K562 (cell line): ENCODE data around the gene LGI4. TPM values are rescaled to one million over a fixed set of nuclear protein-coding genes. Genes with fewer than 3 reads are reported as not detected.

Experiments
- CTBP1 ChIP-seq: fragments of 450-650 bp; IDR thresholded peaks from 2 replicates; pipeline ENCODE4 v1.6.1; 2016; ENCODE audit warnings: borderline replicate concordance
- DPF2 ChIP-seq: fragments of 450-650 bp; IDR thresholded peaks from 2 replicates; pipeline ENCODE4 v1.6.1; 2016
- ETS1 ChIP-seq: conservative IDR thresholded peaks from 2 replicates; pipeline ENCODE4 v1.6.1; 2011; ENCODE audit warnings: low read depth, mild to moderate bottlenecking, low read length; ENCODE audit not compliant: control insufficient read depth
- HDAC1 ChIP-seq, 2 experiments: fragments of 450-650 bp; IDR thresholded peaks; 2 replicates each; pipeline ENCODE4 v1.6.1; 2016 to 2017; ENCODE audit warnings: inconsistent platforms in 1 of 2, mild to moderate bottlenecking in 1 of 2, moderate library complexity in 1 of 2
- KDM1A ChIP-seq, 2 experiments: fragments of 450-650 bp; IDR thresholded peaks; 2 replicates each; pipeline ENCODE4 v1.6.1; 2016; ENCODE audit warnings: mild to moderate bottlenecking in 2 of 2
- KHSRP ChIP-seq: fragments of 450-650 bp; IDR thresholded peaks from 2 replicates; pipeline ENCODE4 v1.6.1; 2017
- NCOA1 ChIP-seq: fragments of 450-650 bp; IDR thresholded peaks from 2 replicates; pipeline ENCODE4 v1.6.1; 2016; ENCODE audit warnings: low read depth
- POLR2A ChIP-seq: fragments of 450-650 bp; conservative IDR thresholded peaks from 2 replicates; pipeline ENCODE4 v1.6.1; 2016
- RUNX1 ChIP-seq: sonication (generic); IDR thresholded peaks from 2 replicates; pipeline ENCODE4 v1.6.1; 2016; ENCODE audit warnings: antibody characterized with exemption, low read depth
- TOE1 ChIP-seq, 2 experiments: fragments of 450-650 bp in 1 of 2; sonication (generic) in 1 of 2; formaldehyde crosslinking in 1 of 2; IDR thresholded peaks; 2 replicates each; pipeline versions ENCODE4 v1.7.1 to v1.8.0; 2016 to 2022; ENCODE audit warnings: borderline replicate concordance in 2 of 2, mild to moderate bottlenecking in 2 of 2, antibody characterized with exemption in 1 of 2, inconsistent platforms in 1 of 2, low read depth in 1 of 2, missing genetic modification reagents in 1 of 2, moderate library complexity in 1 of 2
- TRIM25 ChIP-seq: fragments of 450-650 bp; IDR thresholded peaks from 2 replicates; pipeline ENCODE4 v1.7.0; 2016; ENCODE audit warnings: borderline replicate concordance
- ZBED1 ChIP-seq: IDR thresholded peaks from 2 replicates; pipeline ENCODE4 v1.6.1; 2014
- ZNF263 ChIP-seq: sonication (generic); formaldehyde crosslinking; IDR thresholded peaks from 2 replicates; pipeline ENCODE4 v1.8.0; 2022; ENCODE audit warnings: mild to moderate bottlenecking, missing genetic modification reagents, borderline replicate concordance
- polyA plus RNA-seq, 8 experiments: library from polyadenylated mRNA; depleted of rRNA in 4 of 8; stranded (reverse) in 5 of 8; unstranded in 3 of 8; fragments of >200 nt; fragmentation: Nextera tagmentation in 2 of 8; fragmentation: Illumina TruSeq in 1 of 8; extraction: Ambion mirVana in 2 of 8; extraction: Trizol in 1 of 8; gene quantifications; 2 replicates each; pipeline versions ENCODE4 v1.2.1 to v1.2.3, GENCODE V29; 2011 to 2014; ENCODE audit warnings: inconsistent platforms in 1 of 8, missing spikeins in 1 of 8
- total RNA-seq, 7 experiments: library from RNA; depleted of rRNA in 6 of 7; stranded (reverse); fragments of >200 nt in 6 of 7; fragmentation: Illumina TruSeq in 2 of 7; extraction: Trizol in 2 of 7; gene quantifications; 2 replicates each; pipeline versions ENCODE4 v1.2.1 to v1.2.3, GENCODE V29; 2011 to 2021; ENCODE audit warnings: low replicate concordance in 1 of 7
- TF ChIP-seq, protein P1 (sequence below): fragments of 450-650 bp; IDR thresholded peaks from 2 replicates; pipeline ENCODE4 v1.6.1; 2016; ENCODE audit warnings: antibody characterized with exemption
- TF ChIP-seq, protein P2 (sequence below), 2 experiments: fragments of 450-650 bp; IDR thresholded peaks; 2 replicates each; pipeline ENCODE4 v1.6.1; 2018; ENCODE audit warnings: mild to moderate bottlenecking in 2 of 2, low read depth in 1 of 2; ENCODE audit not compliant: partially characterized antibody in 2 of 2
- TF ChIP-seq, protein P3 (sequence below): sonication (generic); formaldehyde crosslinking; IDR thresholded peaks from 2 replicates; pipeline ENCODE4 v1.9.0; 2022; ENCODE audit warnings: mild to moderate bottlenecking, missing genetic modification reagents
- TF ChIP-seq, protein P4 (sequence below): sonication (generic); formaldehyde crosslinking; IDR thresholded peaks from 2 replicates; pipeline ENCODE4 v1.8.0; 2022; ENCODE audit warnings: missing genetic modification reagents, mild to moderate bottlenecking, moderate library complexity, borderline replicate concordance

LGI4 gene
- total and polyA plus RNA-seq, 9 of the 15 experiments (the other 6 are each of a cell fraction or from before 2014, with no cell fraction given): 0.14 to 0.30 (median 0.24) TPM; not detected in 4

GRCh38 chr19:35105411-35106290, 29.2 kb downstream of the LGI4 start (continued):
- TF ChIP-seq HDAC1 (IDR thresholded peaks at IDR 0.05) (peak in 1 of 2 experiments; percentile 86; a peak in 2 of 4 replicates), KDM1A (IDR thresholded peaks at IDR 0.05) (peak; percentile 82 to 88), POLR2A (no peak), RUNX1 (no peak), ZNF263 (CRISPR knock-in tag) (0 out of 2 replicates have a peak, but pooled peaks have one; percentile 29), ZBED1 (no peak), CTBP1 (peak; percentile 81; the same call in 1 of the 2 replicates), KHSRP (peak; percentile 15; the same call in 1 of the 2 replicates), ETS1 (no peak), DPF2 (peak; percentile 74), TRIM25 (peak; percentile 74; the same call in 1 of the 2 replicates), NCOA1 (0 out of 2 replicates have a peak, but pooled peaks have one; percentile 34), TOE1 (IDR thresholded peaks at IDR 0.05; ENCODE audit: borderline replicate concordance) (peak; percentile 56), TOE1 (CRISPR knock-in tag; IDR thresholded peaks at IDR 0.05; ENCODE audit: borderline replicate concordance, low read depth) (no peak)
- TF ChIP-seq, protein P1, sequence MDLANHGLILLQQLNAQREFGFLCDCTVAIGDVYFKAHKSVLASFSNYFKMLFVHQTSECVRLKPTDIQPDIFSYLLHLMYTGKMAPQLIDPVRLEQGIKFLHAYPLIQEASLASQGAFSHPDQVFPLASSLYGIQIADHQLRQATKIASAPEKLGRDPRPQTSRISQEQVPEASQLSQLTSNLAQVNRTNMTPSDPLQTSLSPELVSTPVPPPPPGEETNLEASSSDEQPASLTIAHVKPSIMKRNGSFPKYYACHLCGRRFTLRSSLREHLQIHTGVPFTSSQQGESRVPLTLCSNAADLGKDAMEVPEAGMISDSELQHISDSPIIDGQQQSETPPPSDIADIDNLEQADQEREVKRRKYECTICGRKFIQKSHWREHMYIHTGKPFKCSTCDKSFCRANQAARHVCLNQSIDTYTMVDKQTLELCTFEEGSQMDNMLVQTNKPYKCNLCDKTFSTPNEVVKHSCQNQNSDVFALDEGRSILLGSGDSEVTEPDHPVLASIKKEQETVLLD: peak; percentile 58
- TF ChIP-seq, protein P2, sequence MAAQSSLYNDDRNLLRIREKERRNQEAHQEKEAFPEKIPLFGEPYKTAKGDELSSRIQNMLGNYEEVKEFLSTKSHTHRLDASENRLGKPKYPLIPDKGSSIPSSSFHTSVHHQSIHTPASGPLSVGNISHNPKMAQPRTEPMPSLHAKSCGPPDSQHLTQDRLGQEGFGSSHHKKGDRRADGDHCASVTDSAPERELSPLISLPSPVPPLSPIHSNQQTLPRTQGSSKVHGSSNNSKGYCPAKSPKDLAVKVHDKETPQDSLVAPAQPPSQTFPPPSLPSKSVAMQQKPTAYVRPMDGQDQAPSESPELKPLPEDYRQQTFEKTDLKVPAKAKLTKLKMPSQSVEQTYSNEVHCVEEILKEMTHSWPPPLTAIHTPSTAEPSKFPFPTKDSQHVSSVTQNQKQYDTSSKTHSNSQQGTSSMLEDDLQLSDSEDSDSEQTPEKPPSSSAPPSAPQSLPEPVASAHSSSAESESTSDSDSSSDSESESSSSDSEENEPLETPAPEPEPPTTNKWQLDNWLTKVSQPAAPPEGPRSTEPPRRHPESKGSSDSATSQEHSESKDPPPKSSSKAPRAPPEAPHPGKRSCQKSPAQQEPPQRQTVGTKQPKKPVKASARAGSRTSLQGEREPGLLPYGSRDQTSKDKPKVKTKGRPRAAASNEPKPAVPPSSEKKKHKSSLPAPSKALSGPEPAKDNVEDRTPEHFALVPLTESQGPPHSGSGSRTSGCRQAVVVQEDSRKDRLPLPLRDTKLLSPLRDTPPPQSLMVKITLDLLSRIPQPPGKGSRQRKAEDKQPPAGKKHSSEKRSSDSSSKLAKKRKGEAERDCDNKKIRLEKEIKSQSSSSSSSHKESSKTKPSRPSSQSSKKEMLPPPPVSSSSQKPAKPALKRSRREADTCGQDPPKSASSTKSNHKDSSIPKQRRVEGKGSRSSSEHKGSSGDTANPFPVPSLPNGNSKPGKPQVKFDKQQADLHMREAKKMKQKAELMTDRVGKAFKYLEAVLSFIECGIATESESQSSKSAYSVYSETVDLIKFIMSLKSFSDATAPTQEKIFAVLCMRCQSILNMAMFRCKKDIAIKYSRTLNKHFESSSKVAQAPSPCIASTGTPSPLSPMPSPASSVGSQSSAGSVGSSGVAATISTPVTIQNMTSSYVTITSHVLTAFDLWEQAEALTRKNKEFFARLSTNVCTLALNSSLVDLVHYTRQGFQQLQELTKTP (IDR thresholded peaks at IDR 0.05; ENCODE audit: low read depth in 1 of 2, partially characterized antibody in 2 of 2): no peak
- TF ChIP-seq, protein P3, sequence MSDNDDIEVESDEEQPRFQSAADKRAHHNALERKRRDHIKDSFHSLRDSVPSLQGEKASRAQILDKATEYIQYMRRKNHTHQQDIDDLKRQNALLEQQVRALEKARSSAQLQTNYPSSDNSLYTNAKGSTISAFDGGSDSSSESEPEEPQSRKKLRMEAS: peak; percentile 10; the same call in 1 of the 2 replicates
- TF ChIP-seq, protein P4, sequence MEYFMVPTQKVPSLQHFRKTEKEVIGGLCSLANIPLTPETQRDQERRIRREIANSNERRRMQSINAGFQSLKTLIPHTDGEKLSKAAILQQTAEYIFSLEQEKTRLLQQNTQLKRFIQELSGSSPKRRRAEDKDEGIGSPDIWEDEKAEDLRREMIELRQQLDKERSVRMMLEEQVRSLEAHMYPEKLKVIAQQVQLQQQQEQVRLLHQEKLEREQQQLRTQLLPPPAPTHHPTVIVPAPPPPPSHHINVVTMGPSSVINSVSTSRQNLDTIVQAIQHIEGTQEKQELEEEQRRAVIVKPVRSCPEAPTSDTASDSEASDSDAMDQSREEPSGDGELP: peak; percentile 32; the same call in 1 of the 2 replicates
